Spleen (tissue), 7 donors: ENCODE measurements around the gene AHRR.

Experiments
- CTCF ChIP-seq, 11 experiments: fragments of 200-600 bp in 7 of 11; fragments of 450-650 bp in 4 of 11; sonication (generic) in 4 of 11; IDR thresholded peaks in 8 of 11; conservative IDR thresholded peaks in 3 of 11; 1 replicate in 7 of 11; 2 replicates in 4 of 11; pipeline versions ENCODE4 v1.4.0 to v1.8.0; 2016 to 2021; ENCODE audit warnings: antibody characterized with exemption in 11 of 11, inconsistent platforms in 4 of 11, mild to moderate bottlenecking in 1 of 11
- POLR2AphosphoS5 ChIP-seq, 3 donors: sonication (generic); formaldehyde crosslinking; IDR thresholded peaks; one replicate each; pipeline ENCODE4 v1.5.1; 2017; ENCODE audit warnings: antibody characterized with exemption in 3 of 3
- donor health status: DM: no; HTN: no; CAD: no; lungs with moderate emphysema.
- donor health status: DM: no; HTN: no; CAD: no.
- donor health status: DM: no; HTN: no; CAD: no.

- TF ChIP-seq POLR2AphosphoS5 (IDR thresholded peaks at IDR 0.05), result no peak
- TF ChIP-seq CTCF (IDR thresholded peaks at IDR 0.05 in 8 of 11, conservative IDR thresholded peaks at IDR 0.05 in 3 of 11), result no peak
These were observed 51.6 kb downstream of the AHRR start for GRCh38 chr5:372996-373709.
